Colon (tissue), 2 donors: ENCODE results near the gene LAT.

Experiments used
- FAIRE-seq: peaks from 2 replicates; lab custom pipeline; 2012; peaks lifted over from hg19 to GRCh38; lab: Jason Lieb, UNC
- donor health status: control.
- donor health status: control.

Gene LAT

GRCh38 chr16:29009050-29009837 is 24.4 kb downstream of the LAT start:
- no peak for FAIRE-seq

- FAIRE-seq = no peak
Observed at GRCh38 chr16:29009838-29010166, 24.9 kb downstream of the LAT start.

- no peak for FAIRE-seq
Observed at GRCh38 chr16:29011112-29011511, 26.3 kb downstream of the LAT start.

- FAIRE-seq = no peak
Observed at GRCh38 chr16:29011851-29012250, 27.0 kb downstream of the LAT start.

GRCh38 chr16:29012913-29013553 is 28.2 kb downstream of the LAT start:
- no peak for FAIRE-seq

GRCh38 chr16:29014561-29015069 is 29.8 kb downstream of the LAT start:
- FAIRE-seq = no peak

GRCh38 chr16:29022196-29022595 is 37.3 kb downstream of the LAT start:
- FAIRE-seq = no peak

GRCh38 chr16:29023279-29024277 is 38.7 kb downstream of the LAT start:
- FAIRE-seq = no peak

- FAIRE-seq = no peak
Observed at GRCh38 chr16:29024278-29024677, 39.4 kb downstream of the LAT start.

GRCh38 chr16:29025218-29025617 is 40.4 kb downstream of the LAT start:
- FAIRE-seq = no peak

GRCh38 chr16:29025735-29026134 is 40.9 kb downstream of the LAT start:
- FAIRE-seq = no peak

GRCh38 chr16:29028457-29029167 is 43.8 kb downstream of the LAT start:
- no peak for FAIRE-seq

- FAIRE-seq = no peak
Observed at GRCh38 chr16:29029168-29029994, 44.5 kb downstream of the LAT start.

- no peak for FAIRE-seq
Observed at GRCh38 chr16:29030086-29030840, 45.4 kb downstream of the LAT start.
